Measurements from ENCODE around the gene TLE3.
A peak's percentile ranks its signal among the peaks of the same experiment; 100 is the strongest.

Gene TLE3

GRCh38 chr15:70054884-70055387 is 42.8 kb downstream of the TLE3 start:
- DNase-seq = peak; percentile 16
- peaks cover 82% of the 10 kb centered on the region for H3K36me3 ChIP-seq
- no peak for TF ChIP-seq CTCF (IDR thresholded peaks at IDR 0.05; ENCODE audit: low read depth, low read length)
- H3K9me3 ChIP-seq = no peaks in the 10 kb centered on the region
- H3K4me3 ChIP-seq (ENCODE audit: low read depth, low read length) = no peak overlapping the region
- H3K4me1 ChIP-seq = peaks cover 20% of the 10 kb centered on the region
- H3K27me3 ChIP-seq = no peaks in the 10 kb centered on the region

DNA sequence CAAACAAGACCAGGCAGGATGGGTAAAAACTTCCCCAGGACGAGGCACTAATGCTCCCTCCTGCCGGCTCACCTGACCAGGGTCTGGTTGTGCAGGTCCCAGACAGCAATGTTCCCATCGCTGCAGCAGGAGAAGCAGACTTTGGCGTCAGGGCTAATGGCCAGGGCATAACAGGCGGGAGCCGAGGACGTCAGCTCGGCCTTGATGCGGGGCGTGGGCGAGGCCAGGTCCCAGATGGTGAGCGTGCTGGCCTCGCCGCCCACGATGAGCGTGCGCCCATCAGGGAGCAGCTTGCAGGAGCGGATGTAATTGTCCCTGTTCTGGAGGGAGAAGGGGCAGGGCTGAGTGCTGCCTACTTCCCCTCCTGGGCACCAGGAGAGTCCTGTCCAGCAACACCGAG is 43.4 kb downstream of the TLE3 start:
- H3K4me3 ChIP-seq (ENCODE audit: low read depth, low read length) = no peak overlapping the region
- H3K36me3 ChIP-seq = peaks cover 80% of the 10 kb centered on the region
- H3K9me3 ChIP-seq = no peaks in the 10 kb centered on the region
- peak; percentile 5 for DNase-seq
- peaks cover 20% of the 10 kb centered on the region for H3K4me1 ChIP-seq
- H3K27me3 ChIP-seq = no peaks in the 10 kb centered on the region
- no peak for TF ChIP-seq CTCF (IDR thresholded peaks at IDR 0.05; ENCODE audit: low read depth, low read length)

DNA sequence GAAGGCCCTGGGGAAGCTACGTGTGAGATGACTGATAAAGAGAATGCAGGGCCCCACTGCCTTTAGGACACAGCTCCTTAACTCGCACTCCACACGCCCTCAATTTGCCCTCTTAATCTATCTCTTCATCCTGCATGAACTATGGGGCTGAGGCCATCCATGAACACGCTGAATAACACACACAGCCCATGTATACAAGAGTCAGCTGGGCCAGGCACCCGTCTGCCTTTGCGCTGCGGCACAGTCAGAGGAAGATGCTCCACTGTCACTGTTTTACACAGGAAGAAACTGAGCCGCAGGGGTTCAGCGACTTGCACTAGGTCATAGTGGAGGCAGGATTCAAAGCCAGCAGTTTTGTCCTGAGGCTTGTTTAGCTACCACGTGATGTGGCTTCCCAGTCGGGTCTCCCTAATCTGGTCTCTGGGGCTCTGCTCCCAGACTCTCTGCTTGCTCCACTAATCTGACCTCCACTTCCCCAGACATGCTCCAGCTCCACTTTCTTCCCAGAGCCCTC is 43.9 kb downstream of the TLE3 start:
- H3K27me3 ChIP-seq = no peaks in the 10 kb centered on the region
- H3K36me3 ChIP-seq = peaks cover 75% of the 10 kb centered on the region
- H3K4me3 ChIP-seq (ENCODE audit: low read depth, low read length) = no peak overlapping the region
- no peak for TF ChIP-seq CTCF (IDR thresholded peaks at IDR 0.05; ENCODE audit: low read depth, low read length)
- H3K9me3 ChIP-seq = no peaks in the 10 kb centered on the region
- no peak for DNase-seq
- peaks cover 20% of the 10 kb centered on the region for H3K4me1 ChIP-seq

DNA sequence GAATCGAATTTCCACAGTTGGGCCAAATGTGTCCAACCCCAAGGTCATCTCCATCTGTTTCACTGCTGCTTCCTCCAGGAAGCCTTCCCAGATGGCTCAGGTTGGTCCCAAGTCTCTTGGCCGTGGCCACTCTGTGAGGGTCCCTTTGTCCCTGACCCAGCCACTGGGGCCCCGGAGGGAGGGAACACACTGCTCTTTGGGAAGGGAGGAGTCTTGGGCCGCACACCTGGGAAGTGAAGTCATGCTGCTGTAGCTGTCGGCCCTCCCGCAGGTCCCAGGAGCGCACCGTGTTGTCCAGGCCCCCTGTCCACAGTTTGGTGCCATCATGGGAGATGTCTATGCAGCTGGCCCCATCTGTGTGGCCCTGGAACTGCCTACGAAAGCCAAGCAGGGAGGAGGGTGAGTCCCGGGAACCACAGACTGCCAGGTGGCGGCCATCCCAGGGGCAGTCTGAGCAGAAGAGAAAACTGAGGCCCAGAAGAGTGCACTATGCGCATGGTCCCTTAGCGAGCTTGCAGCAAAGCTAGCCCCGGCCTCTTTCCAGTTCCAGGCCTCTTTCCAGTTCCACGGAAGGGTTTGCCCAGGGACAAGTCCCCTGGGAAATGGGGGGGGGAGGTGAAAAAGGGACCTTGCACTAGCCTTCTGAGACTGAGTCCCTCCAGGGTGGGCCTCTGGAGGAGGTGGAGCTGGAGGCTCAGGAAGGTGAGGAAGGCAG is 44.6 kb downstream of the TLE3 start:
- TF ChIP-seq CTCF (IDR thresholded peaks at IDR 0.05; ENCODE audit: low read depth, low read length) = no peak
- DNase-seq = peak; percentile 35
- no peaks in the 10 kb centered on the region for H3K27me3 ChIP-seq
- H3K4me1 ChIP-seq = peaks cover 20% of the 10 kb centered on the region
- peaks cover 69% of the 10 kb centered on the region for H3K36me3 ChIP-seq
- no peaks in the 10 kb centered on the region for H3K9me3 ChIP-seq
- no peak overlapping the region for H3K4me3 ChIP-seq (ENCODE audit: low read depth, low read length)

DNA sequence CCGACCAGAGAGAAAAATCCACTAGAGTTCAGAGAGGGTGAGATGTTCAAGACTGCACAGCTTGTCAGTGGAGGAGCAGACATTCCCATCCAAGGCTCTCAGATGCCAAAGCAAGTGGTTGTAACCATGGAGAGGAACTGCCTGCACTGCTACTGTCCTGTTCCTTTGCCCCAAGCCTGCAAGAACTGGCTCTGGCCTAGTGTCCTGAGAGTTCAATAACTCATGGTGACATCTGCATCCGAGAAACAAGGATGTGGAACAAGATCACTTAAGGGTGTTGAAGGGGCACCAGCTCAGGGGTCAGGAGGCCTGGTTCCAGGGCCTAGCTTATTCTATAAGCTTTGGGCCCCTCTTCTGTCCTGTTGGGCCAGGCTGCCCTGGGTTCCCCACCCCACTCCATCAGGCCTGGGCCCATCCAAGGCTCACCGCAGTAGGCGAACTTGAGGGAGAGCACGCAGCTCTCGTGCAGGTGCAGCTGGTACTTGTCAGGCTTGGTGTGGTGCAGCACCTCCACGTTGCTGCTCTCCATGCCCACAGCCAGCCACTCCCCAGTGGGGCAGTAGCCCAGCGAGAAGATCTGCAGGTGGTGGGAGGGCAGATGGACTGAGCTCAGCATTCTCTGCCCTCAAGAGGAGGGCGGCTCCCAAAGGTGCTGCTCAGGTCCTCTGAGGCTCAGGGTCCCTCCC is 45.6 kb downstream of the TLE3 start:
- Histone ChIP-seq H3K4me3 (ENCODE audit: low read depth, low read length) (no peak overlapping the region), H3K4me1 (peaks cover 20% of the 10 kb centered on the region), H3K36me3 (peaks cover 59% of the 10 kb centered on the region), H3K9me3 (no peaks in the 10 kb centered on the region), H3K27me3 (no peaks in the 10 kb centered on the region)
- peak; percentile 2 for DNase-seq
- TF ChIP-seq CTCF (IDR thresholded peaks at IDR 0.05; ENCODE audit: low read depth, low read length) = no peak

DNA sequence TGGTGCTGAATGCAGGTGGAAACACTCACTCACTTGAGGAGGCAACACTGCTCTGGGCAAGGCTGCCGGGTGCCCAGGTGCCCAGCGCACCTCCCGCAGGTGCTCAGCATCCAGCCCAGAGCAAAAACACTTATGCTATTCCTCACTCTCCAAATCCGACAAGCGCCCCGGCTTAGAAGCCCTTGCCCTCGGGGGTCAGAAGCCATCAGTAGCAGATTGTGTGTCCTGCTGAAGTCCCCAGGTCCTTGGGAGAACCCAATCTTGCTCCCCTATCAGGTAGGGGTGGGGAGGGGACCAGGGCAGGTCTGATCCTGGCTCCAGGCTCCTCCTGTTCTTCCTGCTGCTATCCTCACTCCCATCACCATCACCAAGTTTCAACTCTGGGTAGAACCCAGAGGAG is 46.7 kb downstream of the TLE3 start:
- Histone ChIP-seq H3K27me3 (no peaks in the 10 kb centered on the region), H3K4me1 (peaks cover 15% of the 10 kb centered on the region), H3K4me3 (ENCODE audit: low read depth, low read length) (no peak overlapping the region), H3K9me3 (no peaks in the 10 kb centered on the region), H3K36me3 (peaks cover 52% of the 10 kb centered on the region)
- peak; percentile 4 for DNase-seq
- no peak for TF ChIP-seq CTCF (IDR thresholded peaks at IDR 0.05; ENCODE audit: low read depth, low read length)
